ENCODE measurements around the gene RNGTT.
"Not testable (repeated sequence)": the region's sequence is repeated elsewhere in the genome, so short reads cannot be mapped to it uniquely, and the experiment has no call there.

- TF ChIP-seq, protein P1, sequence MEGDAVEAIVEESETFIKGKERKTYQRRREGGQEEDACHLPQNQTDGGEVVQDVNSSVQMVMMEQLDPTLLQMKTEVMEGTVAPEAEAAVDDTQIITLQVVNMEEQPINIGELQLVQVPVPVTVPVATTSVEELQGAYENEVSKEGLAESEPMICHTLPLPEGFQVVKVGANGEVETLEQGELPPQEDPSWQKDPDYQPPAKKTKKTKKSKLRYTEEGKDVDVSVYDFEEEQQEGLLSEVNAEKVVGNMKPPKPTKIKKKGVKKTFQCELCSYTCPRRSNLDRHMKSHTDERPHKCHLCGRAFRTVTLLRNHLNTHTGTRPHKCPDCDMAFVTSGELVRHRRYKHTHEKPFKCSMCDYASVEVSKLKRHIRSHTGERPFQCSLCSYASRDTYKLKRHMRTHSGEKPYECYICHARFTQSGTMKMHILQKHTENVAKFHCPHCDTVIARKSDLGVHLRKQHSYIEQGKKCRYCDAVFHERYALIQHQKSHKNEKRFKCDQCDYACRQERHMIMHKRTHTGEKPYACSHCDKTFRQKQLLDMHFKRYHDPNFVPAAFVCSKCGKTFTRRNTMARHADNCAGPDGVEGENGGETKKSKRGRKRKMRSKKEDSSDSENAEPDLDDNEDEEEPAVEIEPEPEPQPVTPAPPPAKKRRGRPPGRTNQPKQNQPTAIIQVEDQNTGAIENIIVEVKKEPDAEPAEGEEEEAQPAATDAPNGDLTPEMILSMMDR (IDR thresholded peaks at IDR 0.05): not testable (repeated sequence)
- TF ChIP-seq POLR2AphosphoS5, POLR2A, EP300 (IDR thresholded peaks at IDR 0.05): not testable (repeated sequence)
These were observed 247.0 kb downstream of the RNGTT start for GRCh38 chr6:88716399-88716798.

Measured in upper lobe of left lung (tissue), 4 donors.